ENCODE data around the gene OR1M1. TPM values are rescaled to one million over a fixed set of nuclear protein-coding genes. Genes with fewer than 3 reads are reported as not detected.

OR1M1 gene
- total and polyA plus RNA-seq, 9 of the 15 experiments (the other 6 are each of a cell fraction or from before 2014, with no cell fraction given): not detected

DNA sequence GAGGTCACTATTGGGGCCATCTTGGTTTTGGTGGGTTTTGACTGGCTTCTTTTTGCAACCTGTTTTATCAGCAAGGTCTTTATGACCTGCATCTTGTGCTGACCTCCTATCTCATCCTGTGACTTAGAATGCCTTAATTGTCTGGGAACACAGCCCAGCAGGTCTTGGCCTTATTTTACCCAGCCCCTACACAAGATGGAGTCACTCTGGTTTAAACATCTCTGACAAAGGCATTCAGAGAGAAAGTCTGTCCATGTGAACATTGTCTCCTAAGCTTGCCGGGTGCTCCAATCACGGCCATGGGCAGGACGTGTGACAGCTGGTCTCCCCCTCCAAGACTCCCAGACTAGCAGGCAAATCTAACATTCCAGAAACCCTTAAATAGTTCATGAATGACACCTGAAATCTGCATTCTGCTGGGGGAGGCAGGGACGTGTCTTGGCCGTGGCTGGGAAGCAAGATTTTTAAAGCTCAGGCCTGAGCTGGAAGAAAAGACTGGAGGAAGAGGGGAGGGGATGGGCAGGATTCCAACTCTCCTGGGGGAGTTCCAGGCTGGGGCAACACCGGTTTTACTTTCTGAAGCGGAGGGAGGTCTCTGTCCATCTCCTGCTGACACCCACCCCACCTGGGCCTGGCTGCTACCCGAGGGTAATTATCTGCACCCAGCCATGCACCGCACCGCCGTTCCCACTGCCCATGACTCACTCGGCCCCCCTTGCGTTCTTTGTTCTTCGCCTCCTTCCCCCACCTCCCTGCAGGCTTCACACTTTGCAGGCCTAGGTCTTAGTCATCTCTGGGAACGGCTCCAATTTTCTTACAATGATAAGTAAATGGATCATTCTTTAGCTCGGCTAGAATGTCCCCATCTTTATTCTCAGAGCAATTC is 11.6 kb upstream of the OR1M1 start:
- peak; percentile 98 for FAIRE-seq
- no peak overlapping the region; the same call in 2 of the 3 replicates for H3K27ac ChIP-seq (ENCODE audit: extremely low read depth, low read depth, low read length)
- no peak for TF ChIP-seq POLR2H (tag; IDR thresholded peaks at IDR 0.05; ENCODE audit: low read depth)
- TF ChIP-seq SRSF3 (IDR thresholded peaks at IDR 0.05; ENCODE audit: insufficient read depth, low read length): no peak
- no peak for TF ChIP-seq ELF4 (CRISPR knock-in tag; IDR thresholded peaks at IDR 0.05)
- TF ChIP-seq KLF16 (IDR thresholded peaks at IDR 0.05): peak; percentile 72; the same call in 1 of the 2 replicates
- TF ChIP-seq SOX6 (IDR thresholded peaks at IDR 0.05): peak; percentile 98
- TF ChIP-seq SMARCA4 (IDR thresholded peaks at IDR 0.05): peak; percentile 99
- TF ChIP-seq ZFX (CRISPR knock-in tag; IDR thresholded peaks at IDR 0.05): peak; percentile 66
- peak; percentile 29 to 55; a peak in 2 of 4 replicates for TF ChIP-seq MAZ (CRISPR knock-in tag; conservative IDR thresholded peaks at IDR 0.05 in 1 of 2, IDR thresholded peaks at IDR 0.05 in 1 of 2)
- no peak for TF ChIP-seq EWSR1 (IDR thresholded peaks at IDR 0.05; ENCODE audit: borderline replicate concordance, low read depth, partially characterized antibody)
- TF ChIP-seq NFE2 (IDR thresholded peaks at IDR 0.05; ENCODE audit: low read depth): peak; percentile 65
- no peak for TF ChIP-seq U2AF2 (optimal IDR thresholded peaks at IDR 0.05; ENCODE audit: low read depth, low read length)
- peak; percentile 99 for TF ChIP-seq SMARCE1 (IDR thresholded peaks at IDR 0.05)
- TF ChIP-seq RCOR1 (IDR thresholded peaks at IDR 0.05; ENCODE audit: borderline replicate concordance in 1 of 2, low read depth in 2 of 2, low read length in 2 of 2): peak in 1 of 2 experiments; percentile 81; a peak in 2 of 4 replicates
- TF ChIP-seq NCOA1 (IDR thresholded peaks at IDR 0.05; ENCODE audit: low read depth): 0 out of 2 replicates have a peak, but pooled peaks have one; percentile 45
- TF ChIP-seq CTBP1 (IDR thresholded peaks at IDR 0.05; ENCODE audit: borderline replicate concordance): peak; percentile 89
- TF ChIP-seq FOS (IDR thresholded peaks at IDR 0.05; ENCODE audit: extremely low read depth, insufficient read length): peak; percentile 76
- TF ChIP-seq ADNP (tag; IDR thresholded peaks at IDR 0.05): peak; percentile 56; the same call in 1 of the 2 replicates
- peak; percentile 19 for TF ChIP-seq DACH1 (IDR thresholded peaks at IDR 0.05; ENCODE audit: partially characterized antibody)
- peak in 1 of 2 experiments; percentile 84; a peak in 1 of 4 replicates for TF ChIP-seq KDM4B (IDR thresholded peaks at IDR 0.05; ENCODE audit: borderline replicate concordance in 2 of 2, low read depth in 1 of 2)
- no peak for TF ChIP-seq NCOA4 (IDR thresholded peaks at IDR 0.05; ENCODE audit: partially characterized antibody)
- peak; percentile 89 for TF ChIP-seq TCF3 (CRISPR knock-in tag; IDR thresholded peaks at IDR 0.05)
- TF ChIP-seq MEF2A (IDR thresholded peaks at IDR 0.05; ENCODE audit: control insufficient read depth, low read depth, low read length): 0 out of 2 replicates have a peak, but pooled peaks have one; percentile 17

More for the DNA sequence above, 11.6 kb upstream of the OR1M1 start:
- ATAC-seq (peak; percentile 99), DNase-seq (ENCODE audit: extremely low read depth in 1 of 4, low spot score in 3 of 4) (peak; percentile 84 to 96 (median 90))
- Histone ChIP-seq H2AFZ (ENCODE audit: low read depth, low read length) (no peak overlapping the region), H3K9ac (ENCODE audit: insufficient read depth in 1 of 2, low read depth in 2 of 2, low read length in 2 of 2) (peak overlapping the region in 1 of 2 experiments; percentile 40; a peak in 1 of 4 replicates), H4K20me1 (replicated peaks; ENCODE audit: control insufficient read depth, insufficient read depth, low read length) (0 out of 2 replicates have a peak, but pooled peaks cover 7% of the 10 kb centered on the region), H3K4me1 (replicated peaks in 1 of 2; ENCODE audit: control insufficient read depth in 2 of 2, insufficient read depth in 2 of 2, low read length in 2 of 2) (peaks cover 12 to 17% of the 10 kb centered on the region in 2 experiments; a peak in 4 of 5 replicates), H3K4me2 (ENCODE audit: insufficient read depth, low read length) (peak overlapping the region; percentile 39; the same call in 1 of the 2 replicates), H3K4me3 (no peak overlapping the region), H3K79me2 (ENCODE audit: control insufficient read depth, insufficient read depth, low read length) (no peaks in the 10 kb centered on the region), H3K27me3 (ENCODE audit: control insufficient read depth in 2 of 2, insufficient read depth in 2 of 2, low read length in 2 of 2) (no peaks in the 10 kb centered on the region), H3K9me1 (ENCODE audit: control insufficient read depth, insufficient read depth, low read length) (peaks cover 3% of the 10 kb centered on the region), H3K36me3 (ENCODE audit: control insufficient read depth, insufficient read depth, low read length) (no peaks in the 10 kb centered on the region), H3K9me3 (replicated peaks; ENCODE audit: control insufficient read depth, insufficient read depth, low read depth, low read length) (no peaks in the 10 kb centered on the region)
- no TSS peak for BruUV-seq (replicated peaks)
- intact Hi-C loops (cut with micrococcal nuclease): no loop called here
- in situ Hi-C loops (cut with MboI): loop anchor here (5.0 to 25.0 kb wide), 2 partner anchors 313 to 433 kb away; no protein-coding TSS in a partner anchor
- WGBS (ENCODE audit: insufficient coverage, low coverage, missing lambda C conversion rate): under 1% methylated on average over 15 of the region's 16 CpGs
- CTCF ChIA-PET (ENCODE audit: low intra/inter-chr PET ratio): no interaction called here
- POLR2A ChIA-PET: no interaction called here

Measured in K562 (cell line).